ENCODE data around the gene LRRC4C. TPM values are rescaled to one million over a fixed set of nuclear protein-coding genes. Genes with fewer than 3 reads are reported as not detected.

LRRC4C gene
- total RNA-seq, 1 experiment from 2014 or later = 0.72 TPM

- TF ChIP-seq PREB (CRISPR knock-in tag; IDR thresholded peaks at IDR 0.05; ENCODE audit: borderline replicate concordance) = no peak
- TF ChIP-seq ZNF423 (CRISPR knock-in tag; IDR thresholded peaks at IDR 0.05) = no peak
Observed at GRCh38 chr11:40286137-40286536, 1173.3 kb downstream of the LRRC4C start (continued).

- CTCF ChIA-PET = no interaction called here
- POLR2A ChIA-PET = no interaction called here
- H3K9me3 Mint-ChIP-seq = no peaks in the 10 kb centered on the region
- no peak for ATAC-seq
- H3K36me3 Mint-ChIP-seq = no peaks in the 10 kb centered on the region
- no peak for DNase-seq (ENCODE audit: low spot score)
- no peak overlapping the region for H3K4me3 Mint-ChIP-seq
- peaks cover 79% of the 10 kb centered on the region for H3K27me3 Mint-ChIP-seq (ENCODE audit: low read depth)
- peaks cover 15% of the 10 kb centered on the region for H3K4me1 Mint-ChIP-seq
- no peak for TF ChIP-seq RELA (CRISPR knock-in tag; IDR thresholded peaks at IDR 0.05; ENCODE audit: borderline replicate concordance)
- no peak for TF ChIP-seq ZNF512 (CRISPR knock-in tag; IDR thresholded peaks at IDR 0.05; ENCODE audit: borderline replicate concordance)
- no peak for TF ChIP-seq NR3C1 (CRISPR knock-in tag; conservative IDR thresholded peaks at IDR 0.05; ENCODE audit: low read depth)
- TF ChIP-seq NFYB (CRISPR knock-in tag; conservative IDR thresholded peaks at IDR 0.05; ENCODE audit: low read depth) = no peak
- no peak for TF ChIP-seq ATF6 (CRISPR knock-in tag; IDR thresholded peaks at IDR 0.05)
- TF ChIP-seq ELF4 (CRISPR knock-in tag; IDR thresholded peaks at IDR 0.05; ENCODE audit: low read depth) = no peak
- TF ChIP-seq AR (CRISPR knock-in tag; IDR thresholded peaks at IDR 0.05) = no peak
- no peak for TF ChIP-seq NR1H2 (CRISPR knock-in tag; IDR thresholded peaks at IDR 0.05)
- TF ChIP-seq TP53 (CRISPR knock-in tag; IDR thresholded peaks at IDR 0.05) = no peak
- TF ChIP-seq SP1 (CRISPR knock-in tag; conservative IDR thresholded peaks at IDR 0.05) = no peak
- TF ChIP-seq STAT6 (CRISPR knock-in tag; conservative IDR thresholded peaks at IDR 0.05; ENCODE audit: low read depth) = no peak
- TF ChIP-seq IRF2 (CRISPR knock-in tag; IDR thresholded peaks at IDR 0.05; ENCODE audit: borderline replicate concordance, low read depth) = no peak
- TF ChIP-seq GTF2I (CRISPR knock-in tag; conservative IDR thresholded peaks at IDR 0.05) = no peak
- no peak for TF ChIP-seq HMGXB4 (CRISPR knock-in tag; IDR thresholded peaks at IDR 0.05)
- TF ChIP-seq EMX1 (CRISPR knock-in tag; IDR thresholded peaks at IDR 0.05) = no peak
- TF ChIP-seq FOXJ3 (CRISPR knock-in tag; IDR thresholded peaks at IDR 0.05; ENCODE audit: borderline replicate concordance) = no peak
- no peak for TF ChIP-seq CDX4 (CRISPR knock-in tag; IDR thresholded peaks at IDR 0.05; ENCODE audit: borderline replicate concordance)
- no peak for TF ChIP-seq ZBTB21 (CRISPR knock-in tag; IDR thresholded peaks at IDR 0.05; ENCODE audit: borderline replicate concordance)
- TF ChIP-seq CREB1 (CRISPR knock-in tag; IDR thresholded peaks at IDR 0.05) = no peak
- H3K27ac Mint-ChIP-seq = no peak overlapping the region
Observed at GRCh38 chr11:40285558-40285957, 1173.9 kb downstream of the LRRC4C start.
